H1 (cell line): ENCODE data around the gene RMND1. TPM values are rescaled to one million over a fixed set of nuclear protein-coding genes. Genes with fewer than 3 reads are reported as not detected.

Source experiments
- CBX8 ChIP-seq: fragments of 300-800, 300-1000 bp; sonication (generic); IDR thresholded peaks from 2 replicates; pipeline ENCODE4 v1.7.1; 2016; ENCODE audit warnings: low read depth, low read length, borderline replicate concordance
- EP300 ChIP-seq, 2 experiments: IDR thresholded peaks; 1 replicate in 1 of 2; 2 replicates in 1 of 2; pipeline ENCODE4 v1.6.1; 2011 to 2012; ENCODE audit warnings: low read depth in 2 of 2, low read length in 2 of 2, mild to moderate bottlenecking in 2 of 2, borderline replicate concordance in 1 of 2, inconsistent platforms in 1 of 2, moderate library complexity in 1 of 2
- GTF2F1 ChIP-seq: IDR thresholded peaks from 2 replicates; pipeline ENCODE4 v1.6.1; 2012; ENCODE audit warnings: low read depth, low read length, improper control_type of control experiment, borderline replicate concordance
- HDAC2 ChIP-seq, 2 experiments: fragments of 300-600 bp in 1 of 2; sonication (generic) in 1 of 2; IDR thresholded peaks; 2 replicates each; pipeline ENCODE4 v1.6.1; 2011 to 2012; ENCODE audit warnings: low read depth in 2 of 2, low read length in 2 of 2, mild to moderate bottlenecking in 2 of 2, moderate library complexity in 2 of 2, borderline replicate concordance in 1 of 2, inconsistent platforms in 1 of 2
- NANOG ChIP-seq: IDR thresholded peaks from 2 replicates; pipeline ENCODE4 v1.6.1; 2011; ENCODE audit warnings: low read length, low read depth, mild to moderate bottlenecking, inconsistent platforms; ENCODE audit not compliant: insufficient read depth, poor library complexity, severe bottlenecking
- NRF1 ChIP-seq: IDR thresholded peaks from 2 replicates; pipeline ENCODE4 v1.6.1; 2011; ENCODE audit warnings: mild to moderate bottlenecking, low read depth, low read length, improper control_type of control experiment
- RBBP5 ChIP-seq: IDR thresholded peaks from 2 replicates; pipeline ENCODE4 v1.7.1; 2012; ENCODE audit warnings: low read depth, mild to moderate bottlenecking, inconsistent platforms, low read length, moderate library complexity, borderline replicate concordance
- TEAD4 ChIP-seq: IDR thresholded peaks from 2 replicates; pipeline ENCODE4 v1.6.1; 2012; ENCODE audit warnings: low read depth, low read length, inconsistent platforms, mixed read lengths
- polyA plus RNA-seq, 7 experiments: library from polyadenylated mRNA; depleted of rRNA in 3 of 7; stranded (reverse) in 5 of 7; unstranded in 2 of 7; fragments of >200 nt in 5 of 7; fragments of 200-250 nt in 2 of 7; gene quantifications; 1 replicate in 5 of 7; 2 replicates in 1 of 7; 4 replicates in 1 of 7; pipeline versions ENCODE4 v1.2.1 to v1.2.3, GENCODE V29; 2011 to 2013; ENCODE audit warnings: missing spikeins in 2 of 7, mixed read lengths in 2 of 7
- total RNA-seq: library from RNA; stranded (reverse); fragmentation: NEBNext Ultra II Directional; extraction: Animal tissue kit (Norgen Biotek cat#: 25700); gene quantifications from 2 replicates; pipeline ENCODE4 v1.2.1, GENCODE V29; 2021

The RMND1 gene
- total and polyA plus RNA-seq, 2 of the 8 experiments (the other 6 are each of a cell fraction or from before 2014, with no cell fraction given): 7.3 to 21.9 TPM

GRCh38 chr6:151393410-151393809, 58.5 kb downstream of the RMND1 start (continued):
- TF ChIP-seq CBX8 (no peak), HDAC2 (IDR thresholded peaks at IDR 0.05; ENCODE audit: borderline replicate concordance in 1 of 2, low read depth in 2 of 2, low read length in 2 of 2) (no peak), EP300 (IDR thresholded peaks at IDR 0.05; ENCODE audit: borderline replicate concordance in 1 of 2, low read depth in 2 of 2, low read length in 2 of 2) (no peak), TEAD4 (no peak), NRF1 (no peak), RBBP5 (no peak), NANOG (no peak), GTF2F1 (no peak)
